ENCODE data around the gene RNU7-1.

RNU7-1 gene

GRCh38 chr12:6914947-6915788 is 28.4 kb upstream of the RNU7-1 start:
- peak overlapping the region; percentile 80 for H3K9ac ChIP-seq (ENCODE audit: low read length)
- peak overlapping the region; percentile 87 for H2AFZ ChIP-seq (ENCODE audit: low read length)

GRCh38 chr12:6915789-6916285 is 27.8 kb upstream of the RNU7-1 start:
- H3K36me3 ChIP-seq (replicated peaks; ENCODE audit: insufficient read depth, low read length) = peaks cover 10% of the 10 kb centered on the region; the same call in 1 of the 2 replicates
- peaks cover 31% of the 10 kb centered on the region for H3F3A ChIP-seq (ENCODE audit: insufficient read depth, low read length)
- H3K9me2 ChIP-seq (replicated peaks; ENCODE audit: insufficient read depth, low read length) = no peaks in the 10 kb centered on the region
- H3K79me2 ChIP-seq (ENCODE audit: low read length) = peaks cover 46% of the 10 kb centered on the region
- H4K20me1 ChIP-seq (ENCODE audit: insufficient read depth, low read length) = no peaks in the 10 kb centered on the region
- peaks cover 40% of the 10 kb centered on the region for H3K4me1 ChIP-seq (ENCODE audit: low read length)
- peak overlapping the region; percentile 42; the same call in 1 of the 2 replicates for H3K9ac ChIP-seq (ENCODE audit: low read length)
- no peak overlapping the region for H3K27ac ChIP-seq (ENCODE audit: low read length)
- TF ChIP-seq EZH2 (optimal IDR thresholded peaks at IDR 0.05; ENCODE audit: low read depth, low read length) (no peak), CTCF (IDR thresholded peaks at IDR 0.05; ENCODE audit: low read length) (no peak), EZH2phosphoT487 (IDR thresholded peaks at IDR 0.05; ENCODE audit: low read length) (no peak)
- H3K9me3 ChIP-seq (replicated peaks; ENCODE audit: insufficient read depth, low read length) = no peaks in the 10 kb centered on the region
- no peaks in the 10 kb centered on the region for H3K27me3 ChIP-seq (replicated peaks; ENCODE audit: insufficient read depth, low read length)
- DNase-seq = no peak
- peak overlapping the region; percentile 94 for H3K4me3 ChIP-seq (ENCODE audit: low read length)
- peak overlapping the region; percentile 92 for H3K4me2 ChIP-seq (ENCODE audit: low read depth, low read length)
- no peak overlapping the region for H2AFZ ChIP-seq (ENCODE audit: low read length)

More at GRCh38 chr12:6914947-6915788, 28.4 kb upstream of the RNU7-1 start:
- no peak for DNase-seq
- H3K4me2 ChIP-seq (ENCODE audit: low read depth, low read length) = peak overlapping the region; percentile 92
- peaks cover 10% of the 10 kb centered on the region; the same call in 1 of the 2 replicates for H3K36me3 ChIP-seq (replicated peaks; ENCODE audit: insufficient read depth, low read length)
- H3K79me2 ChIP-seq (ENCODE audit: low read length) = peaks cover 43% of the 10 kb centered on the region
- no peaks in the 10 kb centered on the region for H4K20me1 ChIP-seq (ENCODE audit: insufficient read depth, low read length)
- peak overlapping the region; percentile 94 for H3K4me3 ChIP-seq (ENCODE audit: low read length)
- TF ChIP-seq EZH2phosphoT487 (IDR thresholded peaks at IDR 0.05; ENCODE audit: low read length) (no peak), EZH2 (optimal IDR thresholded peaks at IDR 0.05; ENCODE audit: low read depth, low read length) (no peak), CTCF (IDR thresholded peaks at IDR 0.05; ENCODE audit: low read length) (no peak)
- peaks cover 33% of the 10 kb centered on the region for H3K4me1 ChIP-seq (ENCODE audit: low read length)
- no peaks in the 10 kb centered on the region for H3K9me3 ChIP-seq (replicated peaks; ENCODE audit: insufficient read depth, low read length)
- H3F3A ChIP-seq (ENCODE audit: insufficient read depth, low read length) = peaks cover 28% of the 10 kb centered on the region
- H3K27me3 ChIP-seq (replicated peaks; ENCODE audit: insufficient read depth, low read length) = no peaks in the 10 kb centered on the region
- H3K9me2 ChIP-seq (replicated peaks; ENCODE audit: insufficient read depth, low read length) = no peaks in the 10 kb centered on the region
- H3K27ac ChIP-seq (ENCODE audit: low read length) = peak overlapping the region; percentile 69; the same call in 1 of the 2 replicates

- Histone ChIP-seq H3K4me3 (ENCODE audit: low read length) (peak overlapping the region; percentile 94; the same call in 1 of the 2 replicates), H3K27ac (ENCODE audit: low read length) (peak overlapping the region; percentile 19; the same call in 1 of the 2 replicates), H3K36me3 (replicated peaks; ENCODE audit: insufficient read depth, low read length) (peaks cover 10% of the 10 kb centered on the region; the same call in 1 of the 2 replicates), H2AFZ (ENCODE audit: low read length) (no peak overlapping the region), H3K9me2 (replicated peaks; ENCODE audit: insufficient read depth, low read length) (no peaks in the 10 kb centered on the region), H3K27me3 (replicated peaks; ENCODE audit: insufficient read depth, low read length) (no peaks in the 10 kb centered on the region), H3K9ac (ENCODE audit: low read length) (peak overlapping the region; percentile 42; the same call in 1 of the 2 replicates), H3F3A (ENCODE audit: insufficient read depth, low read length) (peaks cover 39% of the 10 kb centered on the region), H3K4me2 (ENCODE audit: low read depth, low read length) (peak overlapping the region; percentile 92), H3K79me2 (ENCODE audit: low read length) (peaks cover 51% of the 10 kb centered on the region), H3K4me1 (ENCODE audit: low read length) (peaks cover 47% of the 10 kb centered on the region), H3K9me3 (replicated peaks; ENCODE audit: insufficient read depth, low read length) (no peaks in the 10 kb centered on the region), H4K20me1 (ENCODE audit: insufficient read depth, low read length) (no peaks in the 10 kb centered on the region)
- DNase-seq = no peak
- TF ChIP-seq EZH2phosphoT487 (IDR thresholded peaks at IDR 0.05; ENCODE audit: low read length) (no peak), EZH2 (optimal IDR thresholded peaks at IDR 0.05; ENCODE audit: low read depth, low read length) (no peak), CTCF (IDR thresholded peaks at IDR 0.05; ENCODE audit: low read length) (no peak)
These were observed 27.0 kb upstream of the RNU7-1 start for GRCh38 chr12:6916426-6917200.
